GM21515 (cell line): ENCODE data around the gene RPS28.
"Not testable (repeated sequence)": the region's sequence is repeated elsewhere in the genome, so short reads cannot be mapped to it uniquely, and the experiment has no call there.

Source experiments
- ATAC-seq: cut with Tn5 transposase; IDR thresholded peaks from one replicate; pipeline ENCODE4 v1.9.1; 2021; ENCODE audit not compliant: unreplicated experiment

The RPS28 gene

GRCh38 chr19:8340341-8341096 is 19.2 kb downstream of the RPS28 start:
- ATAC-seq: no peak

- ATAC-seq: not testable (repeated sequence)
Observed at GRCh38 chr19:8341504-8341903, 20.2 kb downstream of the RPS28 start.

GRCh38 chr19:8342316-8342683 is 21.0 kb downstream of the RPS28 start:
- no peak for ATAC-seq

- ATAC-seq: peak; percentile 81
Observed at GRCh38 chr19:8342684-8343482, 21.6 kb downstream of the RPS28 start, which contains the start of gene KANK3. Gene KANK3, minus strand, starts transcription at chr19:8343262. Its CDS starts 5,434 bp downstream, at chr19:8337828.

GRCh38 chr19:8343483-8343844 is 22.2 kb downstream of the RPS28 start:
- ATAC-seq: no peak

GRCh38 chr19:8349629-8350372 is 28.5 kb downstream of the RPS28 start:
- ATAC-seq: not testable (repeated sequence)

- ATAC-seq: no peak
Observed at GRCh38 chr19:8352134-8352827, 31.0 kb downstream of the RPS28 start.

- ATAC-seq: not testable (repeated sequence)
Observed at GRCh38 chr19:8352845-8353244, 31.5 kb downstream of the RPS28 start.

- ATAC-seq: no peak
Observed at GRCh38 chr19:8355631-8356402, 34.5 kb downstream of the RPS28 start.

- no peak for ATAC-seq
Observed at GRCh38 chr19:8357007-8357521, 35.8 kb downstream of the RPS28 start.

GRCh38 chr19:8358948-8359347 is 37.7 kb downstream of the RPS28 start:
- no peak for ATAC-seq

GRCh38 chr19:8360196-8360595 is 38.9 kb downstream of the RPS28 start:
- ATAC-seq: no peak

GRCh38 chr19:8361921-8362793 is 40.9 kb downstream of the RPS28 start:
- no peak for ATAC-seq

- ATAC-seq: no peak
Observed at GRCh38 chr19:8363803-8364771, 42.8 kb downstream of the RPS28 start, which contains the start of gene ANGPTL4. Gene ANGPTL4, plus strand, starts transcription at chr19:8364155. Its CDS starts 167 bp downstream, at chr19:8364322.

GRCh38 chr19:8366121-8366581 is 44.9 kb downstream of the RPS28 start:
- no peak for ATAC-seq

- no peak for ATAC-seq
Observed at GRCh38 chr19:8366961-8367326, 45.6 kb downstream of the RPS28 start.

- ATAC-seq: no peak
Observed at GRCh38 chr19:8367327-8368001, 46.2 kb downstream of the RPS28 start.
